Spinal cord (tissue), 10 donors: ENCODE measurements around the gene TCP10L. TPM values are rescaled to one million over a fixed set of nuclear protein-coding genes. Genes with fewer than 3 reads are reported as not detected.
"Not testable (repeated sequence)": the region's sequence is repeated elsewhere in the genome, so short reads cannot be mapped to it uniquely, and the experiment has no call there.

ENCODE experiments used
- DNase-seq, 6 donors: peaks; one replicate each; pipeline versions ENCODE4 v3.0.0 to v3.0.0-alpha.2; 2013 to 2015; ENCODE audit warnings: low spot score in 6 of 6, low read depth in 4 of 6
- H3K27ac ChIP-seq: one replicate; pipeline ENCODE4 v1.5.1; 2013; ENCODE audit warnings: low read depth, low read length, control low read depth
- H3K27me3 ChIP-seq: one replicate; pipeline ENCODE4 v1.6.1; 2013; ENCODE audit warnings: low read length; ENCODE audit not compliant: control insufficient read depth, insufficient read depth
- H3K36me3 ChIP-seq: one replicate; pipeline ENCODE4 v1.6.1; 2013; ENCODE audit warnings: low read length; ENCODE audit not compliant: control insufficient read depth, insufficient read depth
- H3K4me1 ChIP-seq: one replicate; pipeline ENCODE4 v1.6.1; 2013; ENCODE audit warnings: low read length; ENCODE audit not compliant: control insufficient read depth, insufficient read depth
- H3K4me3 ChIP-seq: one replicate; pipeline ENCODE4 v1.5.1; 2013; ENCODE audit warnings: low read depth, low read length, control low read depth
- H3K9me3 ChIP-seq: one replicate; pipeline ENCODE4 v1.6.1; 2013; ENCODE audit warnings: low read length; ENCODE audit not compliant: control insufficient read depth, insufficient read depth
- WGBS: methylation state at CpG from one replicate; pipeline ENCODE4 v1.1.5; 2013; ENCODE audit warnings: missing lambda C conversion rate; ENCODE audit not compliant: insufficient coverage; 5-methylcytosine and 5-hydroxymethylcytosine counted together
- long read RNA-seq, 4 donors: transcript quantifications; one replicate each; lab custom pipeline, GENCODE V29; 2026
- polyA plus RNA-seq, 2 donors: library from polyadenylated mRNA; unstranded; fragments of 120-200 nt; gene quantifications; one replicate each; pipeline ENCODE4 v1.2.1, GENCODE V29; 2013; ENCODE audit not compliant: insufficient read length in 2 of 2
- total RNA-seq, 2 donors: library from RNA; depleted of rRNA in 1 of 2; stranded (reverse); fragments of 120-200 nt in 1 of 2; fragments of >200 nt in 1 of 2; gene quantifications; one replicate each; pipeline versions ENCODE4 v1.2.3 to v1.2.4, GENCODE V29; 2013 to 2014
- donor health status: healthy.

TCP10L gene
- total RNA-seq (1 to 10 TPM; 2.1 to 3.0 TPM), polyA plus RNA-seq (1 to 10 TPM; 2.9 to 4.1 TPM)
- long read RNA-seq, donor 1 = 0 reads
- long read RNA-seq, donor 2 = 0 reads
- long read RNA-seq, donor 3 = 0 reads
- long read RNA-seq, donor 4 = 0 reads

- Histone ChIP-seq H3K4me3 (no peak within 1 kb of the TSS), H3K9me3 (no peaks in the 10 kb centered on the region), H3K27me3 (no peaks in the 10 kb centered on the region), H3K36me3 (peaks cover 21% of the 10 kb centered on the region), H3K27ac (no peak within 1 kb of the TSS), H3K4me1 (no peaks in the 10 kb centered on the region)
- 79% methylated on average over 11 of the region's 17 CpGs for WGBS
- DNase-seq = no peak
Measured at GRCh38 chr21:32585042-32585710, at the start of gene TCP10L. Gene TCP10L (minus strand): TSS chr21:32585523. CDS start chr21:32584304, 1,219 bp downstream.

GRCh38 chr21:32626621-32627196 lies 41.4 kb upstream of the TCP10L start:
- no peaks in the 10 kb centered on the region for H3K27me3 ChIP-seq
- H3K36me3 ChIP-seq = peaks cover 5% of the 10 kb centered on the region
- H3K27ac ChIP-seq = no peak overlapping the region
- no peaks in the 10 kb centered on the region for H3K9me3 ChIP-seq
- no peak for DNase-seq
- no CpG with 5 or more reads among the region's 3 CpGs for WGBS
- H3K4me1 ChIP-seq = no peaks in the 10 kb centered on the region
- H3K4me3 ChIP-seq = no peak overlapping the region

- WGBS = 72% methylated on average over 5 of the region's 6 CpGs
- H3K4me3 ChIP-seq, H3K9me3 ChIP-seq, DNase-seq, H3K27me3 ChIP-seq, H3K4me1 ChIP-seq, H3K36me3 ChIP-seq, H3K27ac ChIP-seq: not testable (repeated sequence)
Measured at GRCh38 chr21:32618218-32618617, 32.9 kb upstream of the TCP10L start.

GRCh38 chr21:32613436-32614043 lies 28.2 kb upstream of the TCP10L start:
- peak overlapping the region; percentile 96 for H3K4me3 ChIP-seq
- WGBS = no CpG with 5 or more reads among the region's 16 CpGs
- H3K36me3 ChIP-seq = peaks cover 10% of the 10 kb centered on the region
- no peak for DNase-seq
- H3K27ac ChIP-seq = peak overlapping the region; percentile 98
- H3K27me3 ChIP-seq = no peaks in the 10 kb centered on the region
- no peaks in the 10 kb centered on the region for H3K9me3 ChIP-seq
- H3K4me1 ChIP-seq = peaks cover 25% of the 10 kb centered on the region

GRCh38 chr21:32612999-32613337 lies 27.6 kb upstream of the TCP10L start:
- no peak for DNase-seq
- Histone ChIP-seq H3K4me3 (peak overlapping the region; percentile 96), H3K27me3 (no peaks in the 10 kb centered on the region), H3K9me3 (no peaks in the 10 kb centered on the region), H3K4me1 (peaks cover 25% of the 10 kb centered on the region), H3K36me3 (peaks cover 10% of the 10 kb centered on the region), H3K27ac (peak overlapping the region; percentile 98)
- WGBS = 8% methylated on average over 14 of the region's 15 CpGs

- H3K9me3 ChIP-seq = no peaks in the 10 kb centered on the region
- H3K36me3 ChIP-seq = peaks cover 12% of the 10 kb centered on the region
- peak within 1 kb of the TSS; percentile 96 for H3K4me3 ChIP-seq
- DNase-seq = peak; percentile 87 to 98 (median 94)
- H3K27ac ChIP-seq = peak within 1 kb of the TSS; percentile 98
- WGBS = 0% methylated on average over 77 of the region's 81 CpGs
- no peaks in the 10 kb centered on the region for H3K27me3 ChIP-seq
- peaks cover 25% of the 10 kb centered on the region for H3K4me1 ChIP-seq
Measured at GRCh38 chr21:32612075-32612998, 27.0 kb upstream of the TCP10L start, which contains the start of gene CFAP298. Gene CFAP298 (minus strand): TSS chr21:32612377. CDS start chr21:32612243, 134 bp downstream.

- H3K36me3 ChIP-seq = peaks cover 16% of the 10 kb centered on the region
- H3K4me3 ChIP-seq = peak overlapping the region; percentile 96
- peaks cover 25% of the 10 kb centered on the region for H3K4me1 ChIP-seq
- peak in 2 of 6 donors; percentile 3 to 7 for DNase-seq
- no peaks in the 10 kb centered on the region for H3K27me3 ChIP-seq
- peak overlapping the region; percentile 98 for H3K27ac ChIP-seq
- H3K9me3 ChIP-seq = no peaks in the 10 kb centered on the region
- 0% methylated on average over 28 of the region's 28 CpGs for WGBS
Measured at GRCh38 chr21:32611471-32611997, 26.2 kb upstream of the TCP10L start.

GRCh38 chr21:32610940-32611339 lies 25.6 kb upstream of the TCP10L start:
- not testable (repeated sequence) for H3K27ac ChIP-seq, H3K4me3 ChIP-seq, H3K9me3 ChIP-seq, H3K27me3 ChIP-seq, DNase-seq
- WGBS = 83% methylated on average over 10 of the region's 17 CpGs
- peaks cover 25% of the 10 kb centered on the region for H3K4me1 ChIP-seq
- H3K36me3 ChIP-seq = peaks cover 21% of the 10 kb centered on the region

GRCh38 chr21:32608851-32609250 lies 23.5 kb upstream of the TCP10L start:
- 93% methylated on average over 2 of the region's 5 CpGs for WGBS
- H3K4me3 ChIP-seq = no peak overlapping the region
- no peak for DNase-seq
- H3K27me3 ChIP-seq = no peaks in the 10 kb centered on the region
- H3K9me3 ChIP-seq = no peaks in the 10 kb centered on the region
- H3K36me3 ChIP-seq = peaks cover 42% of the 10 kb centered on the region
- peaks cover 25% of the 10 kb centered on the region for H3K4me1 ChIP-seq
- no peak overlapping the region for H3K27ac ChIP-seq
